ENCODE measurements around the gene KHSRP. TPM values are rescaled to one million over a fixed set of nuclear protein-coding genes. Genes with fewer than 3 reads are reported as not detected.
"Not testable (repeated sequence)": the region's sequence is repeated elsewhere in the genome, so short reads cannot be mapped to it uniquely, and the experiment has no call there.

Gene KHSRP
- total RNA-seq, 1 donor from 2014 or later: 436 TPM

DNA sequence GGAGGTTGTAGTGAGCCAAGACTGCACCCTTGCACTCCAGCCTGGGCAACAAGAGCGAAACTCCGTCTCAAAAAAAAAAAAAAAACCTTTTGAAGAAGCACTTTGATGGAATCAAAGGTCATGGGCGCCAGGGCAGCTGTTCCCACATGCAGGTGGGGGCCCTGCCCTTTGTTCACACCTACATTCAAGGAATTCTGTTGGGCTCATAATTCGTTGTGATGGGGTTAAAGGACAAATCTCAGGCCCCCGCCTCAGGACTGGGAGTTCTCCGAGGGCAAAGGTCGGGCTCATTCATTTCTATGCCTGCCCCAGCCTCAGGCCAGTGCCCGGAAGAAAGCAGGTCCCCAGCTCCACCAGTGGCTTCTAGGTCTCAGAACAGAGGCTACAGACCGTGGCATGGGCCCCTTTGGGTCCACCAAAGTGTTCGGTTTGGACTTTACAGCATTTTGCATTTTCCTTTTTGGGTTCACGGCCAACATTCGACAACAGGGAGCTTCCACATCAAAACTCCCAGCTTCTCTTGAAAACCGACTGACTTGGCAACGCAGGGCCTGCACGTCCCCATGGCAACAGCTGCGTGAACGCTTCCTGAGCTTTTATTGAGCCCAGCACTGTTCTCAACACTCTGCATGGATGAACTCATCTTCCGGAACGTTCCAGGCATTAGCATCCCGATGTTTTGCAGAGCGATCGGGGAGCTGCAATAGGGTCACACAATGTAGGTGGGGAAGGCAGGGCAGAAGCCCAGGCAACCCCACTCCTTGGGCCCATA, 21.6 kb downstream of the KHSRP start:
- Mint-ChIP-seq H3K27ac (peak overlapping the region; percentile 84), H3K4me3 (ENCODE audit: low read depth) (no peak overlapping the region), H3K27me3 (no peaks in the 10 kb centered on the region), H3K4me1 (ENCODE audit: low read depth) (peaks cover 10% of the 10 kb centered on the region), H3K36me3 (ENCODE audit: insufficient read depth) (no peaks in the 10 kb centered on the region), H3K9me3 (ENCODE audit: low read depth) (no peaks in the 10 kb centered on the region)
- TF ChIP-seq CTCF (IDR thresholded peaks at IDR 0.05; ENCODE audit: unreplicated experiment): no peak
- DNase-seq (ENCODE audit: low spot score, unreplicated experiment): no peak

DNA sequence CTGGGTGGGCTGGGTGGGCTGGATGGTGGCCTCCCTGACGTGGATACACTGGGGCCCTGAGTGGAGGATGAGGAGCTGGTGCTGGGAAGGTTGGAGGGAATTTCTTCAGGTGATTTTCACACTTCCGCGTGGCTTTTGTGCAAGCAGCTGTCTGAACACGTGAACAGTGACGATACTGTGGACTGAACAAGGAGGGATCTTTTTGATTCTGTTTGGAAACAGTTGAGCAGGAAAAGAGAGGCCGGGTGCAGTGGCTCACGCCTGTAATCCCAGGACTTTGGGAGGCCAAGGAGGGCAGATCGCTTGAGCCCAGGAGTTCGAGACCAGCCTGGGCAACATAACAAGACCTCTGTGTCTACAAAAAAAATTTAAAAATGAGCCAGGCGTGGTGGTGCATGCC, 22.6 kb downstream of the KHSRP start:
- Mint-ChIP-seq H3K4me1 (ENCODE audit: low read depth) (peaks cover 10% of the 10 kb centered on the region), H3K4me3 (ENCODE audit: low read depth) (no peak overlapping the region), H3K27ac (peak overlapping the region; percentile 79), H3K9me3 (ENCODE audit: low read depth) (no peaks in the 10 kb centered on the region), H3K36me3 (ENCODE audit: insufficient read depth) (no peaks in the 10 kb centered on the region), H3K27me3 (no peaks in the 10 kb centered on the region)
- no peak for DNase-seq (ENCODE audit: low spot score, unreplicated experiment)
- TF ChIP-seq CTCF (IDR thresholded peaks at IDR 0.05; ENCODE audit: unreplicated experiment): no peak

DNA sequence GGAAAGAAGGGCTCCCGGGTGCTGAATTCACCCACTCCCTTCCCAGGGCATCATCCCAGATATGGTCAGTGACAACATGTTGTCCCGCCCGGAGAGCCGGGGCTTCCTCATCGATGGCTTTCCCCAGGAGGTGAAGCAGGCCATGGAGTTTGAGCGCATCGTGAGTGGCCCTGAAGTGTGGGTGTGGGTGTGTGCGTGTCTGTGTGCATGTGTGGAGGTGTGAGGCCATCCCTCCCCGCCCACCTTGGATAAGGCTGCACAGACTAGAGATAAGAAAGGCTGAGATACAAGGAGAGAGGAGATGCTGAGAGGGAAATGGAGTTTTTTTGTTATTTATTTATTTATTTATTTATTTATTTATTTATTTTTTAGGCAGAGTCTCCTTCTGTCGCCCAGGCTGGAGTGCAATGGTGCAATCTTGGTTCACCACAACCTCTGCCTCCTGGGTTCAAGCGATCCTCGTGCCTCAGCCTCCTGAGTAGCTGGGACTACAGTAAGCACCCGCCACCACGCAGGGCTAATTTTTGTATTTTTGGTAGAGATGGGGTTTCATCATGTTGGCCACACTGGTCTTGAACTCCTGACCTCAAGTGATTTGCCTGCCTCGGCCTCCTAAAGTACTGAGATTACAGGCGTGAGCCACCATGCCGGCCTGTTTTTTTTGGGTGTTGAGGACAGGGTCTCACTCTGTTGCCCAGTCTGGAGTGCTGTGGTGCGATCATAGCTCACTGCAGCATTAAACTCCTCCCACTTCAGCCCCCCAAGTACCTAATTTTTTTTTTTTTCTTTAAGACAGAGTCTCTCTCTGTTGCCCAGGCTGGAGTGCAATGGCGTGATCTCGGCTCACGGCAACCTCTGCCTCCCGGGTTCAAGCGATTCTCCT, 24.3 kb downstream of the KHSRP start:
- H3K9me3 Mint-ChIP-seq (ENCODE audit: low read depth); H3K27ac Mint-ChIP-seq; H3K27me3 Mint-ChIP-seq; H3K36me3 Mint-ChIP-seq (ENCODE audit: insufficient read depth); DNase-seq (ENCODE audit: low spot score, unreplicated experiment); H3K4me3 Mint-ChIP-seq (ENCODE audit: low read depth): not testable (repeated sequence)
- H3K4me1 Mint-ChIP-seq (ENCODE audit: low read depth): peaks cover 10% of the 10 kb centered on the region

DNA sequence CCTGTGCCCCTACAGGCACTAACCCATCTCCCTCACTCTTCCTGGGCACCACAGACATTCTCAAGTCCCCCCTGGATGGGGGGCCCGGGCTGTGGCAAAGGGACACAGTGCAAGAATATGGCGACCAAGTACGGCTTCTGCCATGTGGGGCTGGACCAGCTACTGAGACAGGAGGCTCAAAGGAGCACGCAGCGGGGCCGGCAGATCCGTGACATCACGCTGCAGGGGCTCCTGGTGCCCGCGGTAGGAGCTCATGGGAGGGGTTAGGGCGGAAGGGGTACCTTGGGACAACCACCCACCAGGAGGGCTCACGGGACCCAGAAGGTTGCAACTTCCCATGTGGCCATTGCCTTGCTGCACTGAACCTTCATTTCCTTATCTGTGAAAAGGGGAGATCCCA, 28.3 kb downstream of the KHSRP start:
- no peaks in the 10 kb centered on the region for H3K27me3 Mint-ChIP-seq
- no peak for TF ChIP-seq CTCF (IDR thresholded peaks at IDR 0.05; ENCODE audit: unreplicated experiment)
- H3K4me1 Mint-ChIP-seq (ENCODE audit: low read depth): peaks cover 18% of the 10 kb centered on the region
- H3K9me3 Mint-ChIP-seq (ENCODE audit: low read depth): no peaks in the 10 kb centered on the region
- no peak for DNase-seq (ENCODE audit: low spot score, unreplicated experiment)
- no peaks in the 10 kb centered on the region for H3K36me3 Mint-ChIP-seq (ENCODE audit: insufficient read depth)
- no peak overlapping the region for H3K27ac Mint-ChIP-seq
- H3K4me3 Mint-ChIP-seq (ENCODE audit: low read depth): no peak overlapping the region

DNA sequence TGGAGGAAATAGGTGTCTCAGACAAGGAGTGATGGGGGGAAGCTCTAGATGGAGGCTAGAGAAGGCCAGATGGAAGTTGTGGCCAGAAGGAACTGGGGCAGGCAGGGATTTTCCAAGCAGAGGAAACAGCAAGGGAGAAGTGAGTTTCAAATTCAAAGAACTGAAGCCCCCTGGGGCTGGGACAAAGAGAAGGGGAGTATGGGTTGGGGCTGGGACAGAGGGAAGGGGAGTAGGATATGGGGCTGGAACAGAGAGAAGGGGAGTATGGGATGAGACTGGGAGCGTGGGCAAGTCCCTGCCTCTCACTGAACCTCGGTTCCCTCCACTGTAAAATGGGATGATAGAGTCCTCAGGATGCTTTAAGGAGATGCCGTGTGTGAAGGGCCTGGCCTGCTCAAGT, 29.8 kb downstream of the KHSRP start:
- peak overlapping the region; percentile 41 for H3K4me3 Mint-ChIP-seq (ENCODE audit: low read depth)

More for the DNA sequence above, 29.8 kb downstream of the KHSRP start:
- Mint-ChIP-seq H3K36me3 (ENCODE audit: insufficient read depth) (peaks cover 4% of the 10 kb centered on the region), H3K9me3 (ENCODE audit: low read depth) (no peaks in the 10 kb centered on the region), H3K4me1 (ENCODE audit: low read depth) (peaks cover 20% of the 10 kb centered on the region), H3K27me3 (no peaks in the 10 kb centered on the region), H3K27ac (peak overlapping the region; percentile 71)
- TF ChIP-seq CTCF (IDR thresholded peaks at IDR 0.05; ENCODE audit: unreplicated experiment): no peak
- no peak for DNase-seq (ENCODE audit: low spot score, unreplicated experiment)
